ENCODE results near the gene SLC16A10. TPM values are rescaled to one million over a fixed set of nuclear protein-coding genes. Genes with fewer than 3 reads are reported as not detected.

The SLC16A10 gene
- total and polyA plus RNA-seq, 2 donors (not counting 3 experiments of a cell fraction or from before 2014, with no cell fraction given) = not detected

DNA sequence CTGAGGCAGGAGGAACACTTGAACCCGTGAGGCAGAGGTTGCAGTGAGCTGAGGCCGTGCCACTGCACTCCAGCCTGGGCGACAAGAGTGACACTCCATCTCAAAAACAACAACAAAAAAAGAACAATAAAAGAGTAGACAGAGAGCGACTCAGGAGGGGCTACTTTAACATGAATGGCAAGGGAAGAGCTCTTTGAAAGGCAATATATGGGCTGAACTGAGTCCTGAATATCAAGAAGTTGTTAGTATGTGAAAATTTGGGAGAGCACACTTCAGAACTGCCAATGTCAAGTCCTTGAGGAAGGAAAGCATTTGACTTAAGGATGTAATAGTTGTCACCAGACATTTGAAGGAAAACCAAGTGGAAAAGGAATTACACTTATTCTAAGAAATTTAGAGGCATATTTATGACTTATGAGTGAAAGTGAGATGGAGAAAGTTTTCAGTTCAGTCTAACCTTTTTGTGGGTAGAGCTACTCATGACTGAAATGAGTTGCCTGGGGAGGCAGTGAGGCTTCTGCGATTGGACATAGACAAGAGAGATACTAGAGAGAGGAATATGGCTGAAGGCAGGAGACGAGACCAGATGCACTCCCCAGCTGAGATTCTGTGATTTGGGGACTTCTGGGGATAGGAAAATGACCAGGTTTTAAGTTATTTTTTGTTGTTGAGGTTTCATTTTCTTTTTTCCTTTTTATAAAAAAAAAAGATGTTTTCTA lies 48.6 kb upstream of the SLC16A10 start:
- POLR2A ChIA-PET = no interaction called here
- TF ChIP-seq, protein P1, sequence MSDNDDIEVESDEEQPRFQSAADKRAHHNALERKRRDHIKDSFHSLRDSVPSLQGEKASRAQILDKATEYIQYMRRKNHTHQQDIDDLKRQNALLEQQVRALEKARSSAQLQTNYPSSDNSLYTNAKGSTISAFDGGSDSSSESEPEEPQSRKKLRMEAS (IDR thresholded peaks at IDR 0.05; ENCODE audit: insufficient read depth, insufficient read length) = no peak
- TF ChIP-seq, protein P2, sequence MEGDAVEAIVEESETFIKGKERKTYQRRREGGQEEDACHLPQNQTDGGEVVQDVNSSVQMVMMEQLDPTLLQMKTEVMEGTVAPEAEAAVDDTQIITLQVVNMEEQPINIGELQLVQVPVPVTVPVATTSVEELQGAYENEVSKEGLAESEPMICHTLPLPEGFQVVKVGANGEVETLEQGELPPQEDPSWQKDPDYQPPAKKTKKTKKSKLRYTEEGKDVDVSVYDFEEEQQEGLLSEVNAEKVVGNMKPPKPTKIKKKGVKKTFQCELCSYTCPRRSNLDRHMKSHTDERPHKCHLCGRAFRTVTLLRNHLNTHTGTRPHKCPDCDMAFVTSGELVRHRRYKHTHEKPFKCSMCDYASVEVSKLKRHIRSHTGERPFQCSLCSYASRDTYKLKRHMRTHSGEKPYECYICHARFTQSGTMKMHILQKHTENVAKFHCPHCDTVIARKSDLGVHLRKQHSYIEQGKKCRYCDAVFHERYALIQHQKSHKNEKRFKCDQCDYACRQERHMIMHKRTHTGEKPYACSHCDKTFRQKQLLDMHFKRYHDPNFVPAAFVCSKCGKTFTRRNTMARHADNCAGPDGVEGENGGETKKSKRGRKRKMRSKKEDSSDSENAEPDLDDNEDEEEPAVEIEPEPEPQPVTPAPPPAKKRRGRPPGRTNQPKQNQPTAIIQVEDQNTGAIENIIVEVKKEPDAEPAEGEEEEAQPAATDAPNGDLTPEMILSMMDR (IDR thresholded peaks at IDR 0.05; ENCODE audit: extremely low read depth in 1 of 2, insufficient read depth in 1 of 2, low read depth in 1 of 2, low read length in 2 of 2) = no peak
- TF ChIP-seq JUN (IDR thresholded peaks at IDR 0.05; ENCODE audit: borderline replicate concordance, insufficient read depth, insufficient read length, low read depth) = no peak
- no peak for TF ChIP-seq POLR2A (IDR thresholded peaks at IDR 0.05; ENCODE audit: low read depth, low read length)
- no peak for TF ChIP-seq MYC (IDR thresholded peaks at IDR 0.05; ENCODE audit: low read depth, low read length)
- no peak for TF ChIP-seq EZH2 (IDR thresholded peaks at IDR 0.05; ENCODE audit: borderline replicate concordance, low read depth, low read length, severe bottlenecking)
- TF ChIP-seq POLR2AphosphoS5 (IDR thresholded peaks at IDR 0.05; ENCODE audit: insufficient read depth, low read depth, low read length) = no peak
- no peak for TF ChIP-seq FOS (IDR thresholded peaks at IDR 0.05; ENCODE audit: borderline replicate concordance, insufficient read depth, low read length)
- TF ChIP-seq GATA2 (IDR thresholded peaks at IDR 0.05; ENCODE audit: insufficient read depth, insufficient read length, low read depth, low read length) = no peak
- CTCF ChIA-PET = interaction anchor here (0.7 to 1.1 kb wide), 4 partner anchors 15 to 697 kb away, joined by 3 read pairs; no protein-coding TSS in a partner anchor

More for the DNA sequence above, 48.6 kb upstream of the SLC16A10 start:
- Histone ChIP-seq H3K9me3 (replicated peaks; ENCODE audit: control insufficient read depth, insufficient read depth, low read length) (no peaks in the 10 kb centered on the region), H3K9me1 (replicated peaks; ENCODE audit: control insufficient read depth, extremely low read depth, insufficient read depth, low read length) (no peaks in the 10 kb centered on the region), H3K27me3 (ENCODE audit: control insufficient read depth in 2 of 2, insufficient read depth in 2 of 2, low read length in 2 of 2) (peaks cover 0 to 1% of the 10 kb centered on the region in 2 experiments), H3K36me3 (ENCODE audit: control insufficient read depth in 2 of 2, extremely low read depth in 1 of 2, insufficient read depth in 2 of 2, low read length in 2 of 2) (no peaks in the 10 kb centered on the region), H3K27ac (ENCODE audit: insufficient read depth, low read depth, low read length) (no peak overlapping the region), H3K4me3 (replicated peaks in 1 of 3; ENCODE audit: insufficient read depth in 1 of 3, low read depth in 1 of 3, low read length in 3 of 3) (no peak overlapping the region), H2AFZ (ENCODE audit: low read depth, low read length) (no peak overlapping the region), H3K4me1 (ENCODE audit: control insufficient read depth, extremely low read depth, insufficient read depth, low read length) (no peaks in the 10 kb centered on the region), H3K4me2 (ENCODE audit: insufficient read depth, low read length) (no peak overlapping the region), H4K20me1 (replicated peaks; ENCODE audit: control insufficient read depth, extremely low read depth, insufficient read depth, low read length) (no peaks in the 10 kb centered on the region), H3K79me2 (ENCODE audit: control insufficient read depth, insufficient read depth, low read length) (no peaks in the 10 kb centered on the region), H3K9ac (replicated peaks; ENCODE audit: extremely low read depth, insufficient read depth, low read length) (no peak overlapping the region)
- dilution Hi-C loops (cut with MboI; ENCODE audit: extremely low pct_ligation_motif_present, low sequenced_read_pairs) = no loop called here
- BruUV-seq (replicated peaks) = no TSS peak
- DNase-seq (ENCODE audit: low read depth, low spot score) (no peak), FAIRE-seq (no peak)
- intact Hi-C loops (cut with micrococcal nuclease) = no loop called here

Data from endothelial cell of umbilical vein (primary cell).